DND-41 (cell line): ENCODE data around the gene RSBN1L.

ENCODE experiments used
- ATAC-seq: fragments of 200-7000 bp; cut with Tn5 transposase; 3 replicates; pipeline ENCODE4 v1.9.1; 2021; ENCODE audit warnings: low read depth; ENCODE audit not compliant: insufficient read depth
- DNase-seq: peaks from one replicate; pipeline ENCODE4 v3.0.0-alpha.2; 2020
- H2AFZ ChIP-seq: 2 replicates; pipeline ENCODE4 v1.6.0; 2012; ENCODE audit warnings: low read depth, low read length
- H3K27ac ChIP-seq: 2 replicates; pipeline ENCODE4 v1.5.1; 2012; ENCODE audit warnings: low read length, inconsistent platforms
- H3K27me3 ChIP-seq: fragments of 200-600 bp; sonication (generic); 2 replicates; pipeline ENCODE4 v1.6.0; 2012; ENCODE audit warnings: low read length, mild to moderate bottlenecking, inconsistent platforms; ENCODE audit not compliant: insufficient read depth, poor library complexity
- H3K36me3 ChIP-seq: 2 replicates; pipeline ENCODE4 v1.5.1; 2012; ENCODE audit warnings: low read length, inconsistent platforms; ENCODE audit not compliant: insufficient read depth
- H3K4me1 ChIP-seq: 2 replicates; pipeline ENCODE4 v1.5.1; 2012; ENCODE audit warnings: mild to moderate bottlenecking, low read length; ENCODE audit not compliant: insufficient read depth
- H3K4me2 ChIP-seq: 2 replicates; pipeline ENCODE4 v1.6.0; 2012; ENCODE audit warnings: mild to moderate bottlenecking, moderate library complexity, low read length, inconsistent platforms; ENCODE audit not compliant: insufficient read depth
- H3K4me3 ChIP-seq, 2 experiments: fragments of 200-600 bp in 1 of 2; shearing (Covaris generic) in 1 of 2; 2 replicates each; pipeline ENCODE4 v1.5.1; 2012 to 2016; ENCODE audit warnings: inconsistent platforms in 2 of 2, low read length in 2 of 2, mild to moderate bottlenecking in 2 of 2, low read depth in 1 of 2, moderate library complexity in 1 of 2
- H3K79me2 ChIP-seq: 2 replicates; pipeline ENCODE4 v1.6.0; 2012; ENCODE audit warnings: low read length, inconsistent platforms; ENCODE audit not compliant: insufficient read depth
- H3K9ac ChIP-seq: 2 replicates; pipeline ENCODE4 v1.6.0; 2012; ENCODE audit warnings: low read depth, mild to moderate bottlenecking, inconsistent platforms, low read length, moderate library complexity
- H3K9me3 ChIP-seq: 2 replicates; pipeline ENCODE4 v1.5.1; 2012; ENCODE audit warnings: low read length, moderate library complexity, mild to moderate bottlenecking, inconsistent platforms; ENCODE audit not compliant: insufficient read depth, severe bottlenecking
- H4K20me1 ChIP-seq: 2 replicates; pipeline ENCODE4 v1.6.0; 2012; ENCODE audit warnings: low read length; ENCODE audit not compliant: insufficient read depth
- EZH2 ChIP-seq: IDR thresholded peaks from 3 replicates; pipeline ENCODE4 v1.6.1; 2012; ENCODE audit warnings: borderline replicate concordance, low read depth, mild to moderate bottlenecking, moderate library complexity, low read length, inconsistent platforms; ENCODE audit not compliant: severe bottlenecking
- TF ChIP-seq, protein P1 (sequence below): IDR thresholded peaks from 2 replicates; pipeline ENCODE4 v1.5.1; 2012; ENCODE audit warnings: borderline replicate concordance, low read length, moderate library complexity, mild to moderate bottlenecking; ENCODE audit not compliant: poor library complexity, severe bottlenecking; ENCODE audit errors: extremely low read depth

The RSBN1L gene

DNA sequence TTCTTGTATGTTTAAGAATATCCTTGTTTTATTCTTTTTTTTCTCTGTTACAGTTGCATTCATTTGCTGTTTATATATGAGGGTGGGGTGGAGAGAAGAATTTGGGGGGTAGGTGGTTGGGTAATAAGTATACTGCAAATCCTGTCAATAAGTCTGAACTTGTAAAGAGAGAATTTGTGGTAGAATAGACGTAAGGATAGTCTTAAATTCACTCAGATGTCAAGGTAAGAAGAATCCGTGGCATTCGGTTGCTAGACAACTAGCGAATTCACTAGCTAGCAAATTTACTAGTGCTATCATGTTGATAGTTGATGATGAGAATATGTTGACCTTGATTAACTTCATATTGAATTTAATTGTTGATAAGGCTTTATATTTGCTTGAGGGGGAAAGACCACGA is 40.7 kb downstream of the RSBN1L start:
- ATAC-seq, result no peak
- Histone ChIP-seq H3K9ac (no peak overlapping the region), H2AFZ (no peak overlapping the region), H3K9me3 (no peaks in the 10 kb centered on the region), H3K27ac (no peak overlapping the region), H3K4me2 (no peak overlapping the region), H4K20me1 (peaks cover 32% of the 10 kb centered on the region), H3K4me1 (no peaks in the 10 kb centered on the region), H3K4me3 (no peak overlapping the region), H3K27me3 (no peaks in the 10 kb centered on the region), H3K79me2 (peaks cover 77% of the 10 kb centered on the region), H3K36me3 (peaks cover 34% of the 10 kb centered on the region)
- DNase-seq, result no peak
- TF ChIP-seq, protein P1, sequence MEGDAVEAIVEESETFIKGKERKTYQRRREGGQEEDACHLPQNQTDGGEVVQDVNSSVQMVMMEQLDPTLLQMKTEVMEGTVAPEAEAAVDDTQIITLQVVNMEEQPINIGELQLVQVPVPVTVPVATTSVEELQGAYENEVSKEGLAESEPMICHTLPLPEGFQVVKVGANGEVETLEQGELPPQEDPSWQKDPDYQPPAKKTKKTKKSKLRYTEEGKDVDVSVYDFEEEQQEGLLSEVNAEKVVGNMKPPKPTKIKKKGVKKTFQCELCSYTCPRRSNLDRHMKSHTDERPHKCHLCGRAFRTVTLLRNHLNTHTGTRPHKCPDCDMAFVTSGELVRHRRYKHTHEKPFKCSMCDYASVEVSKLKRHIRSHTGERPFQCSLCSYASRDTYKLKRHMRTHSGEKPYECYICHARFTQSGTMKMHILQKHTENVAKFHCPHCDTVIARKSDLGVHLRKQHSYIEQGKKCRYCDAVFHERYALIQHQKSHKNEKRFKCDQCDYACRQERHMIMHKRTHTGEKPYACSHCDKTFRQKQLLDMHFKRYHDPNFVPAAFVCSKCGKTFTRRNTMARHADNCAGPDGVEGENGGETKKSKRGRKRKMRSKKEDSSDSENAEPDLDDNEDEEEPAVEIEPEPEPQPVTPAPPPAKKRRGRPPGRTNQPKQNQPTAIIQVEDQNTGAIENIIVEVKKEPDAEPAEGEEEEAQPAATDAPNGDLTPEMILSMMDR, result no peak

DNA sequence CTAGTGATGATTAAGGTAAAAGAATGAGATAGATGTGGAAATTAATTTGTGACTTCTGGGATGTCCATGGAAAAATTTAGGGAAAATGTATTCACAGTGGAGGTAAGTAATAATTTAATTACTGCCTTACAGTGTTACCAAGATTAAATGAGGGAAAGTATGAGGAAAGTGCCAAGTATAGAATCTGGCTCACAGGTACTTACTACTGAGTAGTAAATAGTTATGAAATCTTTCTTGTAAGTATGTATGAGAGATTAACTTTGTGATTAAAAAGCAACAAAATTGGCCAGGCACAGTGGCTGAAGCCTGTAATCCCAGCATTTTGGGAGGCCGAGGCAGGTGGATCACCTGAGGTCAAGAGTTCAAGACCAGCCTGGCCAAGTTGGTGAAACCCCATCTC is 42.1 kb downstream of the RSBN1L start:
- H3K4me1 ChIP-seq, result no peaks in the 10 kb centered on the region
- peaks cover 43% of the 10 kb centered on the region for H3K36me3 ChIP-seq
- no peak for DNase-seq
- H3K27ac ChIP-seq, result no peak overlapping the region
- TF ChIP-seq, protein P1, result no peak
- no peak for TF ChIP-seq EZH2
- H3K27me3 ChIP-seq, result no peaks in the 10 kb centered on the region
- H4K20me1 ChIP-seq, result peaks cover 19% of the 10 kb centered on the region
- no peak overlapping the region for H2AFZ ChIP-seq
- H3K9me3 ChIP-seq, result no peaks in the 10 kb centered on the region
- H3K4me2 ChIP-seq, result no peak overlapping the region
- ATAC-seq, result no peak
- H3K79me2 ChIP-seq, result peaks cover 73% of the 10 kb centered on the region
- no peak overlapping the region for H3K9ac ChIP-seq
- H3K4me3 ChIP-seq, result no peak overlapping the region

DNA sequence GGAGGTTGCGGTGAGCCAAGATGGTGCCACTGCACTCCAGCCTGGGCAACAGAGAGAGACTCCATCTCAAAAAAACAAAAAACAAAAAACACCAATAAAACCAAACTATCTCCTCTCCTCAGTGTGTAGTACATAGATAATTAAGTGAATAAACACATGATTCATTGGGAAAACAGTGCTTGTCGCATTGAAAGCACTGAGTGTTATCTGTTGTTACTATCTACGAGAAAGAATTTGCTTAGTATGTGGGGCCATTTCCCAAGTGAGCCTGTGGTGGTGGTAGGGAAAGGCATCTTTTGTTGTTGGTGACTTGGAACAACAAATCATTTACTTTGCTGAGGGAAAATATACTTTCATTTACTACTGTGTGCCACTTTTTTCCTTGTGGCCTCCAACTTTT is 42.6 kb downstream of the RSBN1L start:
- Histone ChIP-seq H3K27me3 (no peaks in the 10 kb centered on the region), H4K20me1 (peaks cover 15% of the 10 kb centered on the region), H3K9ac (no peak overlapping the region), H3K9me3 (no peaks in the 10 kb centered on the region), H3K4me2 (no peak overlapping the region), H2AFZ (no peak overlapping the region), H3K36me3 (peaks cover 43% of the 10 kb centered on the region), H3K27ac (no peak overlapping the region), H3K4me3 (no peak overlapping the region), H3K4me1 (no peaks in the 10 kb centered on the region), H3K79me2 (peaks cover 72% of the 10 kb centered on the region)
- DNase-seq, result no peak
- TF ChIP-seq EZH2, result no peak
- TF ChIP-seq, protein P1, result no peak
- no peak for ATAC-seq

DNA sequence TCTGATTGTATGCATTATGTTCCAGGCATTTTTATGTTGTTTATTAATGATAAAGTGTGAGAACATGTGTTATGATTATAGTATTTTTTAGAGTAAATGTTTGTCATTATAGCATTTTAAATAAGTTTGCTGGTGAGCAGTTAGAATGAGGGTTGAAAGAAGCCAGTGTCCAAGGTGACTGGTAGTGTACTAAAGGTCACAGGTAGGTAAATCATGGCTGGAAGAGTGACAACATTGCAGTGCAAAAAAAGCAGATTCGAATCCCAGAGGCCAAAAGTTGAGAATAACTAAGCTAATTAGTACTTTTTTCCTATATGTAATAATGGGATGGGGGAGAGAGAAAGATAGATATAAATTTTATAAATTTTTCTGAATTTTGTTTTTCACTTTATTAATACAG is 44.0 kb downstream of the RSBN1L start:
- H3K4me2 ChIP-seq, result no peak overlapping the region
- H3K4me1 ChIP-seq, result no peaks in the 10 kb centered on the region
- no peak for TF ChIP-seq EZH2
- TF ChIP-seq, protein P1, result no peak
- peaks cover 8% of the 10 kb centered on the region for H4K20me1 ChIP-seq
- no peak for ATAC-seq
- H2AFZ ChIP-seq, result no peak overlapping the region
- no peak overlapping the region for H3K27ac ChIP-seq
- H3K4me3 ChIP-seq, result no peak overlapping the region
- H3K9ac ChIP-seq, result no peak overlapping the region
- peaks cover 70% of the 10 kb centered on the region for H3K79me2 ChIP-seq
- no peaks in the 10 kb centered on the region for H3K9me3 ChIP-seq
- peaks cover 49% of the 10 kb centered on the region for H3K36me3 ChIP-seq
- no peak for DNase-seq
- H3K27me3 ChIP-seq, result no peaks in the 10 kb centered on the region
